ENCODE data around the gene CYREN.

GRCh38 chr7:135194494-135195095 is 24.1 kb upstream of the CYREN start:
- TF ChIP-seq, protein P1, sequence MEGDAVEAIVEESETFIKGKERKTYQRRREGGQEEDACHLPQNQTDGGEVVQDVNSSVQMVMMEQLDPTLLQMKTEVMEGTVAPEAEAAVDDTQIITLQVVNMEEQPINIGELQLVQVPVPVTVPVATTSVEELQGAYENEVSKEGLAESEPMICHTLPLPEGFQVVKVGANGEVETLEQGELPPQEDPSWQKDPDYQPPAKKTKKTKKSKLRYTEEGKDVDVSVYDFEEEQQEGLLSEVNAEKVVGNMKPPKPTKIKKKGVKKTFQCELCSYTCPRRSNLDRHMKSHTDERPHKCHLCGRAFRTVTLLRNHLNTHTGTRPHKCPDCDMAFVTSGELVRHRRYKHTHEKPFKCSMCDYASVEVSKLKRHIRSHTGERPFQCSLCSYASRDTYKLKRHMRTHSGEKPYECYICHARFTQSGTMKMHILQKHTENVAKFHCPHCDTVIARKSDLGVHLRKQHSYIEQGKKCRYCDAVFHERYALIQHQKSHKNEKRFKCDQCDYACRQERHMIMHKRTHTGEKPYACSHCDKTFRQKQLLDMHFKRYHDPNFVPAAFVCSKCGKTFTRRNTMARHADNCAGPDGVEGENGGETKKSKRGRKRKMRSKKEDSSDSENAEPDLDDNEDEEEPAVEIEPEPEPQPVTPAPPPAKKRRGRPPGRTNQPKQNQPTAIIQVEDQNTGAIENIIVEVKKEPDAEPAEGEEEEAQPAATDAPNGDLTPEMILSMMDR (conservative IDR thresholded peaks at IDR 0.05; ENCODE audit: low read length): no peak
- TF ChIP-seq EZH2phosphoT487 (IDR thresholded peaks at IDR 0.05; ENCODE audit: borderline replicate concordance, low read depth, low read length): no peak
